ENCODE results near the gene CCDC187. TPM values are rescaled to one million over a fixed set of nuclear protein-coding genes. Genes with fewer than 3 reads are reported as not detected.

Gene CCDC187
- total RNA-seq, 1 donor from 2014 or later = 0.07 TPM

GRCh38 chr9:136222906-136223285, 81.0 kb downstream of the CCDC187 start:
- H3K27ac Mint-ChIP-seq (ENCODE audit: unreplicated experiment) = no peak overlapping the region
- DNase-seq (ENCODE audit: low read depth, low spot score) = no peak
- no peak for TF ChIP-seq CTCF (conservative IDR thresholded peaks at IDR 0.05)
- H3K36me3 Mint-ChIP-seq (ENCODE audit: low read depth) = peaks cover 8% of the 10 kb centered on the region
- no peaks in the 10 kb centered on the region for H3K27me3 Mint-ChIP-seq (ENCODE audit: low read depth)
- H3K9me3 Mint-ChIP-seq = no peaks in the 10 kb centered on the region
- no peak overlapping the region for H3K4me3 Mint-ChIP-seq
- no peaks in the 10 kb centered on the region for H3K4me1 Mint-ChIP-seq

- Mint-ChIP-seq H3K4me3 (no peak overlapping the region), H3K9me3 (no peaks in the 10 kb centered on the region), H3K27me3 (ENCODE audit: low read depth) (no peaks in the 10 kb centered on the region), H3K36me3 (ENCODE audit: low read depth) (peaks cover 8% of the 10 kb centered on the region), H3K4me1 (no peaks in the 10 kb centered on the region), H3K27ac (ENCODE audit: unreplicated experiment) (no peak overlapping the region)
- TF ChIP-seq CTCF (conservative IDR thresholded peaks at IDR 0.05) = no peak
- DNase-seq (ENCODE audit: low read depth, low spot score) = no peak
Measured at GRCh38 chr9:136222166-136222905, 81.6 kb downstream of the CCDC187 start.

- no peak overlapping the region for H3K4me3 Mint-ChIP-seq
- H3K36me3 Mint-ChIP-seq (ENCODE audit: low read depth) = peaks cover 10% of the 10 kb centered on the region
- TF ChIP-seq CTCF (conservative IDR thresholded peaks at IDR 0.05) = no peak
- no peak overlapping the region for H3K27ac Mint-ChIP-seq (ENCODE audit: unreplicated experiment)
- no peak for DNase-seq (ENCODE audit: low read depth, low spot score)
- no peaks in the 10 kb centered on the region for H3K4me1 Mint-ChIP-seq
- no peaks in the 10 kb centered on the region for H3K9me3 Mint-ChIP-seq
- H3K27me3 Mint-ChIP-seq (ENCODE audit: low read depth) = no peaks in the 10 kb centered on the region
Measured at GRCh38 chr9:136220017-136220729, 83.7 kb downstream of the CCDC187 start.

GRCh38 chr9:136219276-136219675, 84.6 kb downstream of the CCDC187 start:
- no peak for TF ChIP-seq CTCF (conservative IDR thresholded peaks at IDR 0.05)
- H3K4me3 Mint-ChIP-seq = no peak overlapping the region
- H3K36me3 Mint-ChIP-seq (ENCODE audit: low read depth) = peaks cover 13% of the 10 kb centered on the region
- no peaks in the 10 kb centered on the region for H3K4me1 Mint-ChIP-seq
- no peaks in the 10 kb centered on the region for H3K27me3 Mint-ChIP-seq (ENCODE audit: low read depth)
- H3K9me3 Mint-ChIP-seq = no peaks in the 10 kb centered on the region
- no peak overlapping the region for H3K27ac Mint-ChIP-seq (ENCODE audit: unreplicated experiment)
- DNase-seq (ENCODE audit: low read depth, low spot score) = no peak

GRCh38 chr9:136218673-136219072, 85.2 kb downstream of the CCDC187 start:
- Mint-ChIP-seq H3K27ac (ENCODE audit: unreplicated experiment) (no peak overlapping the region), H3K27me3 (ENCODE audit: low read depth) (no peaks in the 10 kb centered on the region)

More at GRCh38 chr9:136218673-136219072, 85.2 kb downstream of the CCDC187 start:
- Mint-ChIP-seq H3K36me3 (ENCODE audit: low read depth) (peaks cover 15% of the 10 kb centered on the region), H3K9me3 (no peaks in the 10 kb centered on the region), H3K4me3 (no peak overlapping the region), H3K4me1 (no peaks in the 10 kb centered on the region)
- TF ChIP-seq CTCF (conservative IDR thresholded peaks at IDR 0.05) = no peak
- DNase-seq (ENCODE audit: low read depth, low spot score) = no peak

Measured in neural crest cell (in vitro differentiated cells).